Fibroblast of pulmonary artery (primary cell): ENCODE results near the gene COL20A1.

Experiments used
- DNase-seq: peaks from one replicate; pipeline ENCODE4 v3.0.0-alpha.2; 2010; ENCODE audit warnings: low read depth
- H3K4me3 ChIP-seq: replicated peaks from 2 replicates; pipeline ENCODE4 v1.5.1; 2011; ENCODE audit warnings: low read depth, mild to moderate bottlenecking, control low read depth, low read length, moderate library complexity
- TF ChIP-seq, protein P1 (sequence below): IDR thresholded peaks from 2 replicates; pipeline ENCODE4 v1.5.1; 2011; ENCODE audit warnings: mild to moderate bottlenecking, control low read depth, low read length, inconsistent platforms; ENCODE audit errors: missing control alignments

Gene COL20A1

DNA sequence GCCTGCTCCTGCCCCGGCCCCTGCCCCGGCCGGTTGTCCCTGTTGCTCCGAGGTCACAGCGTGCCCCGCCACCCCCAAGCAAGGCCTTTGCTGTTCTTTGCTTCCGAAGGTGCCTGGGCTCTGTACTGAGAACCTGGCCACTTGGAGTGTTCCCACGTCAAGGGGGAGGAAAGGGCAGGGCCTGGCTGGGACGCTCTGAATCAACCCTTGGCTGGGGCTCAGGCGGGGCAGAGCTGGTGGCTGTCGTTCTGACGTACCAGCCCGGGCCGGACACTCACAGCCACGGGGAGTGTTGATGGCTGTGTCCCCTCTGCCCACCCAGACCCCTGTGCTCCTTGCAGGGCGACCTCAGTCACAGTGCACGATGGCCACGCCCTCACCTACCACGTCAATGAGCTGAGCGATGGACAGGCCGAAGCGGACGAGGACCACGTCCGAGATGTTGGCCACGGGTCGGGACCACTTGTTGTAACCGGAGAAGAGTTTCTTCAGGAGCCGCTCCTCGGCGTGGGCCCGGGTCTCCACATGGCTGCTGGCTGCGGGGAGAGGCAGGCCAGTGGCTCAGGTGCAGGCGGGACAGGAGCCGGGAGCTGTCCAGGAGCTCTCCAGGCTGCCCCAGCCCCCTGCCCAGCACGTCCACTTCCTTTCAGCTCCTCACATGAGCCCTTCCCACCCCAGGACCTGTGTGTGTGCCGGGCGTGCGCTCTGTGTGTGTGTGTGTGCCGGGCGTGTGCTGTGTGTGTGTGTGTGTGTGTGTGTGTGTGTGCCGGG, 66.4 kb downstream of the COL20A1 start:
- TF ChIP-seq, protein P1, sequence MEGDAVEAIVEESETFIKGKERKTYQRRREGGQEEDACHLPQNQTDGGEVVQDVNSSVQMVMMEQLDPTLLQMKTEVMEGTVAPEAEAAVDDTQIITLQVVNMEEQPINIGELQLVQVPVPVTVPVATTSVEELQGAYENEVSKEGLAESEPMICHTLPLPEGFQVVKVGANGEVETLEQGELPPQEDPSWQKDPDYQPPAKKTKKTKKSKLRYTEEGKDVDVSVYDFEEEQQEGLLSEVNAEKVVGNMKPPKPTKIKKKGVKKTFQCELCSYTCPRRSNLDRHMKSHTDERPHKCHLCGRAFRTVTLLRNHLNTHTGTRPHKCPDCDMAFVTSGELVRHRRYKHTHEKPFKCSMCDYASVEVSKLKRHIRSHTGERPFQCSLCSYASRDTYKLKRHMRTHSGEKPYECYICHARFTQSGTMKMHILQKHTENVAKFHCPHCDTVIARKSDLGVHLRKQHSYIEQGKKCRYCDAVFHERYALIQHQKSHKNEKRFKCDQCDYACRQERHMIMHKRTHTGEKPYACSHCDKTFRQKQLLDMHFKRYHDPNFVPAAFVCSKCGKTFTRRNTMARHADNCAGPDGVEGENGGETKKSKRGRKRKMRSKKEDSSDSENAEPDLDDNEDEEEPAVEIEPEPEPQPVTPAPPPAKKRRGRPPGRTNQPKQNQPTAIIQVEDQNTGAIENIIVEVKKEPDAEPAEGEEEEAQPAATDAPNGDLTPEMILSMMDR = no peak
- H3K4me3 ChIP-seq = no peak overlapping the region
- DNase-seq = no peak

DNA sequence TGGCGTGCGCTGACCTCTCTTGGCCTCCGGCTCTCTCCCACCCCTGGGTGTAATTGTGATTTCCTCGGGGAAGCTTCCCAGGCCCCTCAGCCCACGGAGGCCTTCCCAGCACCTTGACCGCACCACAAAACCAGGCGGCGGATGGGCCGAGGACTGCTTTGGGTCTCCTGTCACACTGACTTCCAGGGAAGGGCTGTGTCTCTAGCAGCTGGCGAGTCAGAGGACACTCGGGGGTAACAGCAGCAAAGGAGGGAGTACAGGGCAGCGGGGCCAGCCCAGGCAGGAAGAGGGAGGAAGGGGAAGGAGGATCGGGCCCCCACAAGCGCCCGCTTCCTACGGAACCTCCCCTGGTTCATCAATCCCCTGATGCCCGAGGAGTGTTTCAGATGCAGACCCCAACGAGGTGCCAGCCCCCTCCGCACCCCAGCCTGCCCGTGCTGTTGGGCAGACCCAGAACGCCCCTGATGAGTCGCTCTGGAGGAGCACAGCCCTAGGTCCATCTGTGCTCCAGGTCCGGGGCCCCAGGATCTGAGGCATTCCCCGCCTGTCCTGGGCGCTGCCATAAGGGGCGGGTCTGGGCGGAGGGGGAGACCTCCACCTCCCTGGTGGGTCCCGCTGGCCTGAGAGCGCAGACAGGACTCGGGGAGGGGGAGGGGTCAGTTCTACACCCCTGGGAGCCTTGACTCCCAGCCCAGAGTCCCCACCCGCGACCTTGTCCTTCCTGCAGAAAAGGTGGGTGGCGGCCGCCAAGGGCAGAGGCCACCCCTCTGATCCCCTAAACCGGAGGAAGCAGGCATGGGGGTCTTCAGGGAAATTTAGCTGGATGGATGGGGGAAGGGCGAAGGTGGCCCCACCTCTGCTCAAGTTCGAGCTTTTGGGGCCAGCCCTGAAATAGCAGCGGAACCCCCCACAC, 67.2 kb downstream of the COL20A1 start:
- DNase-seq = no peak
- H3K4me3 ChIP-seq = no peak overlapping the region
- TF ChIP-seq, protein P1 = no peak

DNA sequence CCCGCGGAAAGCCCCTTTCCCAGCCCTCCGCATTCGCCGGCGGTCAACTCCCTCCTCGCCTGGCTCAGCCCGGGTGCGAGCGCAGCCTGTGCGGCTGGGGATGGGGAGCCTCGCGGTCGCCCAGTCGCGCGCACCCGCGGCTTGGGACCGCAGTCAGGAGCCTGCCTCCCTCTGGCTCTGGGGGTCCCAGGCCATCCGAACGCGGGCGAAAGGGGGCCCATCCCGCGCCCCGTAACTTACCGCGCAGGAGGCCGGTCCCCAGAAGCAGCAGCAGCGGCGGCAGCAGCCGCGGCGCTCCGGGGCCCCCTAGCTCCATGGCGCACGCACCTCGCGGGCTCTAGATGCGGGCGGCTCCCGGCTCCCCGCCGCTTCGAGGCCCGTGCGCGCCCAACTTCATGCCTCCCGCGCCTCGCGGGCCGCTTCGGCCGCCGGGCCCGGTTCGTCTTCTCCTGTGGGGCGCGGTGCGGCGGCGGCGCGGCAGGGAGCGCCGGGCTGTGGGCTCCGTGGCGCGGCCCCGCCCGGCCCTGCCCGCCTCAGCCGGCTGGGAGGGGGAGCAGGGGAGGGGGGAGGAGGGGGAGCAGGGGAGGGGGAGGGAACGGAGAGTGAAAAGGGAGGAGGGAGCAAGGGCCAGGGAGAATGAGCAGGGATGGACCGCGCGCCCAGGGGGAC, 68.0 kb downstream of the COL20A1 start, which contains the start of gene CHRNA4:
Gene CHRNA4, minus strand, starts transcription at position 500 of the 669 bp plus-strand sequence. Its CDS starts 184 bp downstream, at position 316.
- TF ChIP-seq, protein P1 = no peak
- DNase-seq = no peak
- H3K4me3 ChIP-seq = no peak within 1 kb of the TSS

DNA sequence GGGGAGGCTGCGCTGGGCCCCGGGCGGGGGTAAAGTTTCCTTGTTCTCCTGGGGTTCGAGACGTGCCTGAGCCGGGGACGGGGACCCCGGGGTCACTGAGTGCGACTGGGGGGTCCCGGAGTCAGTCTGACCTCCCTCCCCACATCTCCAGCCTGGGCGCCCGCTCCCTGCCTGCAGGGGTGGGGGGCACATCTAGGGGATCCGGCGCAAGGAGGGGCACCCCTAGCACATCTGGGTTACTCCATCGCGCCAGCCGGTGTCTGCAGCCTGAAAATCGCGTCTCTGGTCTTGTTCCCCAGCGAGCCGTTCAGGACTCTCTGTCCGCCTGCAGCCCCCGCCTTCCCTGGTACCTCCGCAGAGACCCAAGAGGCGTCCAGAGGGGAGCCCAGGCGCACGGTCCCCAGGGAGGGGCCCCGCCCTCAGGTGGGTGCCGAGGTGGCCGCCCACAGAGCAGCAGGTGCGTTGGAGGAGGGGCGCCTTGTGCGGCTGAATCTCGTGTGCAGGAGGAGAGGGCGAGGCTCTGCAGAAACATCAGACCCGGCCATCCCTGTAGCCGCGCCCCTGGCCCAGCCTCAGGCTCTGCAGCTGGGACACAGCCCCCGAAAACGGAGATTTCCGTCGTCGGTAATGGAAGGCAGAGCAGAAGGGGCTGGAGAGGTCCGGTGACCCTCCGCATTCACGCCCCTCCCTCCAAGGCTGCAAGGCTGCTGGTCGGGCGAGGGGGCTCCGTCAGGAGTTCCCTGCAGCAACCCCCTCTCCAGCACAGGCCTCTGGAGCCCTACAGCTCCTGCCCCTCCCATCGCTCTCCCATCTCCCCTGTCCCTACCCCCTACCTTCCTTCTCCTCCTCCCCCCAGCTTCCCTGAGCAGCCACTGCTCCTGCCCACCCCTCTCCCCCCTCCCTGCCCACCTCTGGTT, 68.8 kb downstream of the COL20A1 start:
- TF ChIP-seq, protein P1 = no peak
- DNase-seq = no peak
- H3K4me3 ChIP-seq = no peak overlapping the region

DNA sequence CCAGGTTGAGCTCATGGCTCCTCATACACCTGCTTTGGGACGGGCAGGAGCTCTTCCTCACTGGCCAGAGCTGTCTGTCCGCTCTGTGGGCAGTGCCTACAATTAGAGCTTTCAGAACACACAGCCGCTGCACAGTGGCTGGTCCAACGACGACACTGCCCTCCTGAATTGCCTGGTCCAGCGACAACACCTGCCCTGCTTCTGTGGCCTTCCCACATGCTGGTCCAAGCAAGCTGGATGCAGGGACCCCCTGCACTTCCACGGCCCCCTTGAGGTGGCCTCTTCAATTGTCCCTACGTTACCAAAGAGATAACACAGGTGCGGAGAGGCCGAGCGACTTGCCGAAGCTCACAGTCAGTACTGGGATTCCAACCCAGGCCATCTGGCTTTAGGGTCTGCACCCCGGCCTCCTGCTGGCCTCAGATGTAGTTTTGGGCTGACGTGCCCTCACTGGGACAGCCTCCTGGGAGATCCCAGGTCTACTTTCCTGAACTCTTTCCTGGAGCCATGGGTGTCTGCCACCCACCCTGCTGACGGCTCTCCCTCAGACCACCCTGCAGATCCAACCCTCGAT, 69.5 kb downstream of the COL20A1 start:
- no peak for DNase-seq
- H3K4me3 ChIP-seq = no peak overlapping the region
- TF ChIP-seq, protein P1 = no peak
